ENCODE measurements around the gene FLOT2. TPM values are rescaled to one million over a fixed set of nuclear protein-coding genes. Genes with fewer than 3 reads are reported as not detected.

Gene FLOT2
- total and polyA plus RNA-seq, 11 donors: 52.7 to 139 (median 89.1) TPM

GRCh38 chr17:28944862-28945741 lies 47.6 kb upstream of the FLOT2 start:
- TF ChIP-seq POLR2A (IDR thresholded peaks at IDR 0.05): no peak
- TF ChIP-seq, protein P1, sequence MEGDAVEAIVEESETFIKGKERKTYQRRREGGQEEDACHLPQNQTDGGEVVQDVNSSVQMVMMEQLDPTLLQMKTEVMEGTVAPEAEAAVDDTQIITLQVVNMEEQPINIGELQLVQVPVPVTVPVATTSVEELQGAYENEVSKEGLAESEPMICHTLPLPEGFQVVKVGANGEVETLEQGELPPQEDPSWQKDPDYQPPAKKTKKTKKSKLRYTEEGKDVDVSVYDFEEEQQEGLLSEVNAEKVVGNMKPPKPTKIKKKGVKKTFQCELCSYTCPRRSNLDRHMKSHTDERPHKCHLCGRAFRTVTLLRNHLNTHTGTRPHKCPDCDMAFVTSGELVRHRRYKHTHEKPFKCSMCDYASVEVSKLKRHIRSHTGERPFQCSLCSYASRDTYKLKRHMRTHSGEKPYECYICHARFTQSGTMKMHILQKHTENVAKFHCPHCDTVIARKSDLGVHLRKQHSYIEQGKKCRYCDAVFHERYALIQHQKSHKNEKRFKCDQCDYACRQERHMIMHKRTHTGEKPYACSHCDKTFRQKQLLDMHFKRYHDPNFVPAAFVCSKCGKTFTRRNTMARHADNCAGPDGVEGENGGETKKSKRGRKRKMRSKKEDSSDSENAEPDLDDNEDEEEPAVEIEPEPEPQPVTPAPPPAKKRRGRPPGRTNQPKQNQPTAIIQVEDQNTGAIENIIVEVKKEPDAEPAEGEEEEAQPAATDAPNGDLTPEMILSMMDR (IDR thresholded peaks at IDR 0.05): no peak
- ATAC-seq: no peak
- DNase-seq: no peak
- Histone ChIP-seq H3K4me3 (no peak overlapping the region), H3K27me3 (no peaks in the 10 kb centered on the region), H3K27ac (peak overlapping the region in 9 of 12 donors; percentile 10 to 73 (median 50)), H3K4me1 (peaks cover 3 to 84% (median 67%) of the 10 kb centered on the region in 12 donors), H3K9me3 (no peaks in the 10 kb centered on the region), H3K36me3 (peaks cover 0 to 32% (median 13%) of the 10 kb centered on the region in 9 donors)
- 43 to 52% (median 45%) methylated on average over 8 of the region's 8 CpGs for WGBS, 4 donors
- intact Hi-C loops (cut with DNase I): loop anchor here in 6 of 10 donors (5.0 to 10.0 kb wide), 7 partner anchors 43 to 610 kb away; partner anchors contain the start of genes DHRS13 (in 3 of the 6), FLOT2 (in 1 of the 6), IFT20 (in 1 of the 6) and NUFIP2 (in 1 of the 6)

- ATAC-seq: no peak
- no peaks in the 10 kb centered on the region for H3K9me3 ChIP-seq
Measured at GRCh38 chr17:28944343-28944742, 46.8 kb upstream of the FLOT2 start.

GRCh38 chr17:28942925-28943324 lies 45.4 kb upstream of the FLOT2 start:
- no peak for ATAC-seq
- 81 to 95% (median 92%) methylated on average over 2 of the region's 2 CpGs for WGBS, 4 donors
- H3K27ac ChIP-seq: no peak overlapping the region
- H3K9me3 ChIP-seq: no peaks in the 10 kb centered on the region
- H3K4me3 ChIP-seq: no peak overlapping the region
- H3K27me3 ChIP-seq: no peaks in the 10 kb centered on the region
- TF ChIP-seq, protein P1 (IDR thresholded peaks at IDR 0.05): no peak
- TF ChIP-seq POLR2A (IDR thresholded peaks at IDR 0.05): no peak
- intact Hi-C loops (cut with DNase I): loop anchor here in 2 of 10 donors (10.0 kb wide), 3 partner anchors 178 to 608 kb away; partner anchors contain the start of genes IFT20 (in 1 of the 2), NUFIP2 (in 1 of the 2) and TNFAIP1 (in 1 of the 2)
- H3K4me1 ChIP-seq: peaks cover 8 to 90% (median 80%) of the 10 kb centered on the region in 12 donors
- peaks cover 0 to 32% (median 13%) of the 10 kb centered on the region in 9 donors for H3K36me3 ChIP-seq
- no peak for DNase-seq

More at GRCh38 chr17:28944343-28944742, 46.8 kb upstream of the FLOT2 start:
- Histone ChIP-seq H3K4me1 (peaks cover 8 to 87% (median 75%) of the 10 kb centered on the region in 12 donors), H3K4me3 (no peak overlapping the region), H3K27ac (peak overlapping the region in 2 of 12 donors; percentile 53 to 54), H3K27me3 (no peaks in the 10 kb centered on the region), H3K36me3 (peaks cover 0 to 35% (median 13%) of the 10 kb centered on the region in 9 donors)
- intact Hi-C loops (cut with DNase I): loop anchor here in 2 of 10 donors (10.0 kb wide), 3 partner anchors 180 to 610 kb away; partner anchors contain the start of genes IFT20 (in 1 of the 2), NUFIP2 (in 1 of the 2) and TNFAIP1 (in 1 of the 2)
- TF ChIP-seq POLR2A (IDR thresholded peaks at IDR 0.05): no peak
- TF ChIP-seq, protein P1 (IDR thresholded peaks at IDR 0.05): no peak
- 74 to 80% (median 76%) methylated on average over 4 of the region's 4 CpGs for WGBS, 4 donors
- DNase-seq: no peak

DNA sequence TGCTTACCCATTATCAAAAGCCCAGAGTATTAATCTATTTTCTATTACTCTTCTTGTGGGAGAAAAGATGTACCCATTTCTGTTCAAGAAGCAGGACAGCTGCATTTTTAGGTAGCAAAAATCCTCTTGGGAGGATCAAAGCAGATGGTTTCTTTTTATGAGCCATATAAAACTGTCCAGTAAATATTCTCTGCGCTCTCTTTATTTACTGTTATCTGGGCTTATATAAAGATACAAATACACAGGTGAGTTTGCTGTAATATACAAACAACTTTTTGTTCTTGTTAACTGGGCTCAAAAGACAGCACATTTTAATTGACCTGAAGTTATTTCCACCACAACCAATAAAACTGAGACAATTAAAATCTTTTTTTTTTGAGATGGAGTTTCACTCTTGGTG lies 43.7 kb upstream of the FLOT2 start:
- no peak for ATAC-seq
- Histone ChIP-seq H3K27ac (peak overlapping the region in 8 of 12 donors; percentile 0 to 69 (median 33)), H3K9me3 (no peaks in the 10 kb centered on the region), H3K27me3 (no peaks in the 10 kb centered on the region), H3K36me3 (peaks cover 0 to 21% (median 13%) of the 10 kb centered on the region in 9 donors), H3K4me3 (no peak overlapping the region), H3K4me1 (peaks cover 8 to 90% (median 80%) of the 10 kb centered on the region in 12 donors)
- 72 to 94% (median 84%) methylated on average over 1 of the region's 1 CpG for WGBS, 4 donors
- TF ChIP-seq, protein P1 (IDR thresholded peaks at IDR 0.05): no peak
- TF ChIP-seq POLR2A (IDR thresholded peaks at IDR 0.05): no peak
- no peak for DNase-seq
- intact Hi-C loops (cut with DNase I): loop anchor here in 2 of 10 donors (10.0 kb wide), 3 partner anchors 176 to 606 kb away; partner anchors contain the start of genes IFT20 (in 1 of the 2), NUFIP2 (in 1 of the 2) and TNFAIP1 (in 1 of the 2)
